Body of pancreas (tissue), 4 donors: Measurements from ENCODE around the gene SPOP.

ENCODE experiments used
- POLR2A ChIP-seq, 3 donors: fragments of 450-650 bp; IDR thresholded peaks; one replicate each; pipeline ENCODE4 v1.6.1; 2016; ENCODE audit warnings: antibody characterized with exemption in 3 of 3, mild to moderate bottlenecking in 2 of 3
- TF ChIP-seq, protein P1 (sequence below), 7 experiments: fragments of 450-650 bp in 4 of 7; fragments of 200-600 bp in 3 of 7; sonication (generic) in 3 of 7; IDR thresholded peaks; one replicate each; pipeline ENCODE4 v1.5.1; 2016 to 2019; ENCODE audit warnings: antibody characterized with exemption in 7 of 7

DNA sequence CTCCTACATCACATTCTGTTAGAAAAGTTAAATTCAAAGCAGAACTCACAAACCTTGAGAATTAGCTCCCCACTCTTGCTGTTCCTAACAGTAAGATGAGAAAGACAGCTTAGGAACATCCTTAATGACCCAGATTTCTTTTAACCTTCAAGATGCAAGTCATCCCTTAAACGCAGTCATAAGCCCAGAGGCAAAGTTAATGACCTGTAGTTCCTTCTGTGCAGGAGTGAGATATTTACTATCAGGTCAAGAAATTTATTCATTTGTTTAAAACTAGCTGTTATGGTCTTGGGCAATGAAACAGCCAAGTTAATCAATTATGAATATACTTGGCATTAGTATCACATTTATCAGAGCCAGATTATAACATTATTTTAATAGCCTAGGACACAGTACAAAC lies 65.2 kb downstream of the SPOP start:
- TF ChIP-seq, protein P1, sequence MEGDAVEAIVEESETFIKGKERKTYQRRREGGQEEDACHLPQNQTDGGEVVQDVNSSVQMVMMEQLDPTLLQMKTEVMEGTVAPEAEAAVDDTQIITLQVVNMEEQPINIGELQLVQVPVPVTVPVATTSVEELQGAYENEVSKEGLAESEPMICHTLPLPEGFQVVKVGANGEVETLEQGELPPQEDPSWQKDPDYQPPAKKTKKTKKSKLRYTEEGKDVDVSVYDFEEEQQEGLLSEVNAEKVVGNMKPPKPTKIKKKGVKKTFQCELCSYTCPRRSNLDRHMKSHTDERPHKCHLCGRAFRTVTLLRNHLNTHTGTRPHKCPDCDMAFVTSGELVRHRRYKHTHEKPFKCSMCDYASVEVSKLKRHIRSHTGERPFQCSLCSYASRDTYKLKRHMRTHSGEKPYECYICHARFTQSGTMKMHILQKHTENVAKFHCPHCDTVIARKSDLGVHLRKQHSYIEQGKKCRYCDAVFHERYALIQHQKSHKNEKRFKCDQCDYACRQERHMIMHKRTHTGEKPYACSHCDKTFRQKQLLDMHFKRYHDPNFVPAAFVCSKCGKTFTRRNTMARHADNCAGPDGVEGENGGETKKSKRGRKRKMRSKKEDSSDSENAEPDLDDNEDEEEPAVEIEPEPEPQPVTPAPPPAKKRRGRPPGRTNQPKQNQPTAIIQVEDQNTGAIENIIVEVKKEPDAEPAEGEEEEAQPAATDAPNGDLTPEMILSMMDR (IDR thresholded peaks at IDR 0.05) = no peak
- TF ChIP-seq POLR2A (IDR thresholded peaks at IDR 0.05) = no peak
